Muscle of back (tissue), 11 donors: ENCODE data around the gene OR6V1. TPM values are rescaled to one million over a fixed set of nuclear protein-coding genes. Genes with fewer than 3 reads are reported as not detected.
"Not testable (repeated sequence)": the region's sequence is repeated elsewhere in the genome, so short reads cannot be mapped to it uniquely, and the experiment has no call there.

Experiments
- DNase-seq, 3 donors: peaks; one replicate each; pipeline versions ENCODE4 v3.0.0 to v3.0.0-alpha.2; 2013
- polyA plus RNA-seq, 10 donors: library from polyadenylated mRNA; unstranded; fragments of 120-200 nt; gene quantifications; one replicate each; pipeline ENCODE4 v1.2.1, GENCODE V29; 2013; ENCODE audit not compliant: insufficient read length in 10 of 10

Gene OR6V1
- polyA plus RNA-seq, 10 donors, result not detected

GRCh38 chr7:143042159-143042789 lies 9.9 kb upstream of the OR6V1 start:
- peak in 1 of 3 donors; percentile 44 for DNase-seq

GRCh38 chr7:143042790-143043271 lies 9.3 kb upstream of the OR6V1 start:
- peak in 1 of 3 donors; percentile 36 for DNase-seq

- no peak for DNase-seq
These were observed 8.8 kb upstream of the OR6V1 start for GRCh38 chr7:143043391-143043790.

- DNase-seq, result peak in 1 of 3 donors; percentile 40
These were observed 5.7 kb upstream of the OR6V1 start for GRCh38 chr7:143046426-143046851.

- no peak for DNase-seq
These were observed 4.8 kb upstream of the OR6V1 start for GRCh38 chr7:143047326-143047725.

DNA sequence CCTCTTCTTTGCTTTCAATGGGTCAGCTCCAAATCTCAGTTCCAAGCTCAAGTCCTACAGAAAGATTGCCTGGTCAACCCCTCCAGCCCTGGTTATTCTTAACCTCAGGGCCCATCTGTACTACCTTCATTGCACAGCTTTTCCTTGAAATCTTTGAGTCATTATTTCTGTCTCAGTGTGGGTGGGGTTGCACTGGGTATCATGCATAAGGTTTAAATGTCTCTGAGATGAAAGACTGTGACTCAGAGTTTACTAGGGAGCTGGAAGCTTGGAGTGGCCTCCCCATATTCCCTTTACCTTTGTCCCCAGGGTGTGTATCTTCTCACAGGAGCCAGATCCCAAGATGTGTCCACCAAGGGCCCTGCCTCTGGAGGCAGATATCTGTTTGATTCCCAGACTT lies 3.3 kb upstream of the OR6V1 start:
- no peak for DNase-seq

GRCh38 chr7:143049362-143049761 lies 2.8 kb upstream of the OR6V1 start:
- peak in 1 of 3 donors; percentile 62 for DNase-seq

DNA sequence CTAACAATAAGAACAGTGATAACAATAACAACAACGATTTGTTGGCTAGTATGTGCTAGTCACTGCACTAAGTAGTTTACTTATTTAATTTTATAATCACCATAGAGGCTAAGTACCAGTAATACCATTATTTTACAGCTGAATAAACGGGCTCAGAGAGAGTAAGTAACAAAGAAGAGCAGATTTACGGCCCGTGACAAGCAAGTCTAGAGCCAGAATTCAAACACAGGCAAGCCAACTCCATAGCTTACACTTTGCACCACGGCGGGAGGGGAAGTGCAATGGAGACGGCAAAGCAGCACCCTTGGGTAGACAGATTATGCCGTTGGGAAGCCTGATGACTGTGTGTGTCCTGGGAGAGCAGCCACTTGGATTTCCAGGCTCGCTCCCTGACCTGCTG lies 1.2 kb upstream of the OR6V1 start:
- DNase-seq, result peak in 1 of 3 donors; percentile 55

DNA sequence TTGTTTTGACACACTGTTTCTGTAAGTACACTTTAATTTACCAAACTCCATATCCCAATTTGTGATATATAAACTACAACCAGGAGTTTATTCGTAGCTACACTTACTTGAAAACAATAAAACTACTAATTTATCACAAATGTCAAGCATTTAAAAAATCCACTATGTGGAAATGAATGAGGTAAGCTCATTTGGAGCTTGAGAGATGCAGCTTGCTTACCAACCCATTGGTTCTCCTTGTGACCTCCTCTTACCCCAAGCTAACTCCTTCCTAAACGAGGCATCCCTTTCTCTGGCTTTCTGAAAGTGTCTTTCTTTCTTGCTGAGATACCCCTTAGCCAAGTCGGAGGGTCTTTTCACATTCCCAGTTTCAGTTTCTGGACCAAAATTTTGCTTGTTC lies 2.5 kb downstream of the OR6V1 start:
- no peak for DNase-seq

GRCh38 chr7:143055754-143056153 lies 3.6 kb downstream of the OR6V1 start:
- no peak for DNase-seq

DNA sequence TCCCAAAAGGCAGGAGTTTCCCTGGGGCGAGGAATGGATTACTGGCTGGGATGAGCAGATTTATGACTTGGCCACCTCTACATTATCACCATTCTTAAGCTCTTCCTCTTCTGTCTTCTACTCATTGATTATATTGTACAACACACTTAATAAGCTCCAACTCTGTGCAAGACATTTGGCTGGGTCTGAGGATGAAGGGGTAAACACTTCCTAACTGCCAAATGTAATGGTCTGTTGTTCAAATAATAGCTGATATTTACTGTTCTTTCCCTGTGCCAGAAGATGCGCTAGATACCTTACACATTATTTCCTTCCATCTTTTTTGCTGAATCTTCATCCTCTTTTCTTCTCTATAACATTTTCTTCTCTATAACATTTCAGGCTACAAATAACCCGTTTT lies 11.6 kb downstream of the OR6V1 start:
- DNase-seq, result no peak

DNA sequence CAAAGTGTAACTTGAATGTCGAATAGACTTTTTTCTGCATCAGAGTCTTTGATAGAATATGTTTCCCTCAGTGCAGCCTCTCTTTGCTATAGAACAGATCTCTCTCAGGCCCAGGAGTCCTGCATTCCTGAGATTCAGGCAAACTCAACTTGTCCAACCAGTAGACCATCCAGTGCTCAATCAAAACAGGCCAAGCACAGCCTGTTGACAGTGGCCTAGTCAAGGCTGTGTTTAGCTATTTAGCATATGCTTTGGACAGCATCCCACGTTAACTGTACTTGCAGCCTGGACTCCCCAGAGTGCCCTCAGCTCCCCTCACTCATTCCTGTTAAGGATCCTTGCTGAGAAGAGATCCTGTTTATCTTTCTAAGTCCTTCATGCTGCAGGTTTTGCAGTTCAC lies 16.3 kb downstream of the OR6V1 start:
- peak in 1 of 3 donors; percentile 32 for DNase-seq

DNA sequence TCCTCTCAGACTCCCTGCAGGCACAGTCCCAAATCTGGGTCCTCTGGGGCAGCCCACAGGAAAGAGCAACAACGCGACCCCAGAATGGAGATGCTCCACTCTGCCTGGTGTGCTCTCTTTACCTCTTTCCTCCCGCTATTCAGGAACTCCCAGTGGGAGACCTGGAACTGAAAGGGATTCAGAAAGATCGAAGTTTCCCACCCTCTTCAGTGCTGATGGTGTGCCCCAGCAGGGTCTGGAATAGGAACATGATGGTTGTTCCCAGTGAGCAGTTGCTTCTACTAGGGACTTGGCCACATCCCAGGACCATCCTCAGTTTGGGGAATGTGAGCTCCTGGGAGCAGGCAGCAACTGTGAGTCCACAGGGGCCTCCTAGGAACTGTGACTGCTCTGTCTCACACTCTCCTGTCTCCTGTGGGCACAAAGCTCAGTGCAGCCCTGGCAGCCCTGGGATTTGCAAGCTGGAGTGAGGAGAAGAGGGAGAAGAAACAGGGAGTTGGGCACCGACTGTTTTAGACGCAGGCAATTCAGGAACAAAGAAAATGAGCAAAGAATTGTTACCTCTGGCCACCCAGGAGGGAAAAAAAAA lies 17.9 kb downstream of the OR6V1 start:
- DNase-seq, result no peak

DNA sequence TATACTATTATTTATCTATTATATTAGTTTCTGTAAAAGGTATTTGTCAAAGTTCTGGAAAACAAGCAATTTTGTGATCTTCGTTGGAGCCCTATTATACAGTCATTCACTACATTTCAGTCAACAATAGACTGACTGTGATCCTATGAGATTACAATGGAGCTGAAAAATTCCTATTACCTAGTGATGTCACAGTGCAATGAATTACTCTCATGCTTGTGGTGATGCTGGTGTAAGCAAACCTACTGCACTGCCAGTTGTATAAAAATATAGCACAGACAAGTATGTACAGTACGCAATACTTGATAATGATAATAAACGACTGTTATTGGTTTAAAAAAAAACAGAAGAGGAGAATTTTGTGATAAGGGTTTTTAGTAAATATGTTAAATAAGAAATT lies 21.4 kb downstream of the OR6V1 start:
- DNase-seq, result no peak

DNA sequence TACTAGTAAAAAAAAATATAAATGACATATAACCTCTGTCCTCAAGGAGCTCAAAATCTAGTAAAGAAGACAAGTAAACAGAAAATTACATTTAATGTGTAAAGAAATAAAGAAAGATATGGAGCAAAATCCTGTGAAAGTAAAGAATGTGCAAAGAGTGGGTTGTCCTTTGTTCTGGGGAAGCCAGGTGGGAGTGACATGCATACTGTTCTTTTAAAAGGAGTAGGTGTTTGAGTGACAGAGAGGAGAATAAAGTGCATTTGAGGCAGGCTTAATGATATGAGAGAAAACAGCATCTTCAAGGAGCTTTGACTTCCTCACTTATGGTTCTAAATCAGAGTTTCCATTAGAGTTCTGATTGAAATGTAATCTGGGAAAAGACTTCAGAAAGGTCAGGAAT lies 22.0 kb downstream of the OR6V1 start:
- DNase-seq, result no peak

DNA sequence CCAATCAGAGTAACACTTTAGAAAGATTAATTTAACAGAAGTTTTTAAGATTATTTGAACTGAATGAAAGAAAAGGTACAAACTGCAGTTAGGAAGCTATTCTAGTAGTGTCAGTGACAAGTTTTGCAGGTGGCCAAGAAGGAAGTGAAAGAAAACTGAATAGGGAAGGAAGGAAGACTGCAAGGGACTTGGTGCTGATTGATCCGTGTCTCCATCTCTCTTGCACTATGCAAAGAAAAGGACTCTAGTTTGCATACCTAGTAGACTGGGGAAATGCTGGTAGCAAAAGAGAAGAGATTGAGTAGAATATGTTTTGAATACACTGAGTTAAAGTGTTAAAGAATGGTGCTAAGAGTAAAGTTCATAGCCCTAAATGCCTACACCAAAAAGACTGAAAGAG lies 33.0 kb downstream of the OR6V1 start:
- no peak for DNase-seq

- DNase-seq, result not testable (repeated sequence)
These were observed 33.5 kb downstream of the OR6V1 start for GRCh38 chr7:143085610-143086009.

- DNase-seq, result not testable (repeated sequence)
These were observed 36.5 kb downstream of the OR6V1 start for GRCh38 chr7:143088549-143089231.

- no peak for DNase-seq
These were observed 44.0 kb downstream of the OR6V1 start for GRCh38 chr7:143096146-143096545.

GRCh38 chr7:143099579-143099978 lies 47.4 kb downstream of the OR6V1 start:
- not testable (repeated sequence) for DNase-seq
